ENCODE measurements around the gene WWP2.

DNA sequence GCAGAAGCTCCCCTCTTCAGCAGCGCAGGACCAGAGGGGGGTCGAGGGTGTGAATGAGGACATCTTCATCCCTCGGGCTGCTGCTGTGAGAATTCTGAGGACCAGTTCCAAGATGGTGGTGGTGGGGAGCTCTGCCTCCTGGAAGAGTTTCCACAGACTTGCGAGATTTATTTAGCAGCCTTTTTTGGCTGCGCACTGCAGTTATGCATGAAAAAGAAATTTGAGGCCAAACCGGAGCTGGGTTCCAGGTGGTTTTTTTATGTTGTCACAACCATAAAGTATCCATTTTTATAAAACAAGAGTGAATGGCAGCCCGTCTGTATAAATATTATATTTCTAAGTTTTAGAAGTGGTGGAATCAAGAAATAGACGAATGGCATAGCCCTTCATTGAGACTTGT is 112.1 kb downstream of the WWP2 start:
- TF ChIP-seq POLR2AphosphoS5 (IDR thresholded peaks at IDR 0.05; ENCODE audit: borderline replicate concordance, low read depth, low read length) (no peak), EZH2 (IDR thresholded peaks at IDR 0.05) (no peak)

Data from SK-N-MC (cell line).